ENCODE data around the gene RAET1L. TPM values are rescaled to one million over a fixed set of nuclear protein-coding genes. Genes with fewer than 3 reads are reported as not detected.
"Not testable (repeated sequence)": the region's sequence is repeated elsewhere in the genome, so short reads cannot be mapped to it uniquely, and the experiment has no call there.

The RAET1L gene
- total and polyA plus RNA-seq, 9 of the 15 experiments (the other 6 are each of a cell fraction or from before 2014, with no cell fraction given), result not detected

DNA sequence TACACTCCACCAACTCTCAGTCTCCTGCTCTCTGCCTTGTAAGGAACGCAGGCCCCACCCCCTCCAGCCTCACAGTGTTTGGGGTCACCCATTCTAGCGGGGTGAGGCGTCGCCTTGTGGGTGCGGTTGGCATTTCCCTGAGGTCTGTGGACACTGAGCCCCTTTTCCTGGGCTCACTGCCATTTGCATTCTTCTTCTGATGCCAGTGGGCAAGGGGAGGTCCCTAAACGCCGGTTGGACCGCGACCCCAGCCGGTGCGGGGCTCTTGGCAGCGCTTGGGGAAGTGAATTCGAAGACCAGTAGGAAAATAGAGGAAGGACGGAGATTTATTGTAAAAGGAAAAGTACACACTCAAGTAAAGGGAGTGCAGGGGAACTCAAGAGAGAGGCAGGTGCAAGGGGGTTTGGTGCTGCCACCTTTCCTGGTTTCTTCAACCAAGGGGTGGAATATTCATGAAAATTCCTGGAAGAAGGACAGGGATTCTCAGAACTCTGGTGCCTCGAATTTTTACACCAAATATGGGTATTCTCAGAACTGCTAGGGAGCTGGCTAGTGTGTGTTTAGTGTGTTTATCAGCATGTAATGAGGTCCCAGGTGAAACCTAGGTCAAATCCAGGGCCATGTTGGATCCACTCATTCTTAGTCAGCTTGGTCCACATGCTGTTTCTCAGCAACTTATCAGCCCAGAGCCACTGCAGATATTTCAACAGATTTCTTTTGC lies 9.9 kb downstream of the RAET1L start (continued):
- peak in 1 of 2 experiments; percentile 38; a peak in 1 of 4 replicates for TF ChIP-seq MAZ (CRISPR knock-in tag; conservative IDR thresholded peaks at IDR 0.05 in 1 of 2, IDR thresholded peaks at IDR 0.05 in 1 of 2)

DNA sequence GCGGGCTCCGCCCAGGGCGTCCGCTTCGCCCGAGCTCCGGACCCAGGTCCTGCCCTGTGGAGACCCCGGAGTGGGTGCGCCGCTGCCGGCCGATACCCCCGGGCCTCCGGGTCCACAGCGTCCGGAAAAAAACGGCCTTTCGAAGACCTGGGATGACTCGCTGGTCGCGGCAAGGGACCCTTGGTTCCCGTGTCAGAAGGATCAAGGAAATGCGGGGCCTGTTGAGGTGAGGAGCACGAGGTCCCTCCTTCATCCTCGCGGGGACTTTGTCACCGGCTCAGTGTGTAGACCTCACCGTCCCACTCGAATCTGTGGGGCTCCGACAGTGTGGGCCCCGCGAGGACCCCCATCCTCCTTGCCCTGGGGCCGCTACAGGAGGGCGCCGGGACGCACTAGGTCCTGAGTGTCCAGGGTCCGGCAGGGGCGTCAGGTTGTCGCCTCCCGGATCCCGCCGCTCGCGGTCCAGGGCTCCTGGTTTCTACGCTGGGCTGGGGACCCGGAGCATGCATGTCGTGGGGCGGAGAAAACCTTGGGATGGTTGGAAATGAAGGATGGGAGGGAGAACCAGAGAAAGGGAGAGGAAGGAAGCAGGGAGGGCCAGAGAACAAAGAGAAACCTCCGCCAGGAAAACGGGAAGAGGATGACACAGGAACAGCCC lies 10.6 kb downstream of the RAET1L start:
- BruUV-seq (replicated peaks); H3K9me3 ChIP-seq (replicated peaks; ENCODE audit: control insufficient read depth, insufficient read depth, low read depth, low read length); H4K20me1 ChIP-seq (replicated peaks; ENCODE audit: control insufficient read depth, insufficient read depth, low read length); H3K79me2 ChIP-seq (ENCODE audit: control insufficient read depth, insufficient read depth, low read length); H3K36me3 ChIP-seq (ENCODE audit: control insufficient read depth, insufficient read depth, low read length); in situ Hi-C loops (cut with MboI); POLR2A ChIA-PET; H3K9me1 ChIP-seq (ENCODE audit: control insufficient read depth, insufficient read depth, low read length); DNase-seq (ENCODE audit: extremely low read depth in 1 of 4, low spot score in 3 of 4); FAIRE-seq; H3K27ac ChIP-seq (ENCODE audit: extremely low read depth, low read depth, low read length); H3K4me3 ChIP-seq: not testable (repeated sequence)
- Histone ChIP-seq H3K4me1 (replicated peaks in 1 of 2; ENCODE audit: control insufficient read depth in 2 of 2, insufficient read depth in 2 of 2, low read length in 2 of 2) (peaks cover 18 to 21% of the 10 kb centered on the region in 2 experiments; a peak in 4 of 5 replicates), H3K27me3 (ENCODE audit: control insufficient read depth in 2 of 2, insufficient read depth in 2 of 2, low read length in 2 of 2) (peaks cover 3 to 14% of the 10 kb centered on the region in 2 experiments), H3K4me2 (ENCODE audit: insufficient read depth, low read length) (peak overlapping the region; percentile 63; the same call in 1 of the 2 replicates), H2AFZ (ENCODE audit: low read depth, low read length) (peak overlapping the region; percentile 79), H3K9ac (ENCODE audit: insufficient read depth in 1 of 2, low read depth in 2 of 2, low read length in 2 of 2) (peak overlapping the region in 1 of 2 experiments; percentile 77; a peak in 2 of 4 replicates)
- intact Hi-C loops (cut with micrococcal nuclease), result loop anchor here (5.0 kb wide), 1 partner anchor 172 kb away; no protein-coding TSS in a partner anchor
- WGBS (ENCODE audit: insufficient coverage, low coverage, missing lambda C conversion rate), result 18% methylated on average over 9 of the region's 50 CpGs
- CTCF ChIA-PET (ENCODE audit: low intra/inter-chr PET ratio), result interaction anchor here (4.4 kb wide), 1 partner anchor 79 kb away, joined by 70 read pairs; no protein-coding TSS in a partner anchor
- peak; percentile 9 for ATAC-seq

DNA sequence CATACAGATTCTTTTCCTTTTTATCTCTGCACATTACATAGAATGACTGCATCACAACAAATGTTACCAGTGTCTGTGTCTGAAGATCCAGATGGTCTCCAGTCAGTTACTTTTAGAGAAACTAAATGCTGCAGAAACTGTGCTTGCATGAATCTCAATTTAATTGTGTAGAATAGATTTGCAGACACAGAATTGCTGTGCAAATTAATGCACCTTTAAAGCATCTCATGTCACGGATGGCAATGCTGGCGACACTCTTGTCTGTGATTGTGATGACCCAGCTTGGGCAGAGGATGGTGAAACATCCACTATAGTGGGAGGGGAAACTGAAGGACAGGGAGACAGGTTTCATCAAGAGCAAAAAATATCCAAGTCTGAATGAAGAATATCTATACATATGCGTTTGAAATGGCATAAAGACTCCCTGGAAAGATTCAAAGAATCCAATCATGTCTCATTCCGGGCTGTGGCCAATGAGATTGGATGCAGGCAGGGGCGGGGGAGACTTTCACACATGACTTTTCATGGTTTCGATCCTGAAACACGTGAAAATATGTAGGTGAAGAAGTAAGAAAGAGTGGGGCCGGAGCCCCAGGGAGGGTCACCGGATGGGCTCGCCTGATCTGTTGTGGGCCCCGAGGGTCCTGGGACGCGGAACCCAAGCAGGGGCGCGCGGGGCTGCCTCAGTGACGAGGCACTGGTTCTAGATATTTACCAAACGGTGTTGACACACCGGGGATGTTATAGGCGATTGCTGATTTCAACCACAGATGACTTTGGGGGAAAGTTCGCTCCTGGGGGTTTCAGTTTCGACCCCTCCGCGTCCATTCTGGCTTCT lies 11.3 kb downstream of the RAET1L start:
- H3K9me3 ChIP-seq (replicated peaks; ENCODE audit: control insufficient read depth, insufficient read depth, low read depth, low read length); in situ Hi-C loops (cut with MboI); FAIRE-seq; POLR2A ChIA-PET; H3K9me1 ChIP-seq (ENCODE audit: control insufficient read depth, insufficient read depth, low read length); ATAC-seq; H3K9ac ChIP-seq (ENCODE audit: insufficient read depth in 1 of 2, low read depth in 2 of 2, low read length in 2 of 2); H3K27ac ChIP-seq (ENCODE audit: extremely low read depth, low read depth, low read length); intact Hi-C loops (cut with micrococcal nuclease); H3K27me3 ChIP-seq (ENCODE audit: control insufficient read depth in 2 of 2, insufficient read depth in 2 of 2, low read length in 2 of 2); H3K4me3 ChIP-seq; H4K20me1 ChIP-seq (replicated peaks; ENCODE audit: control insufficient read depth, insufficient read depth, low read length); DNase-seq (ENCODE audit: extremely low read depth in 1 of 4, low spot score in 3 of 4); H2AFZ ChIP-seq (ENCODE audit: low read depth, low read length); BruUV-seq (replicated peaks); H3K36me3 ChIP-seq (ENCODE audit: control insufficient read depth, insufficient read depth, low read length); H3K4me2 ChIP-seq (ENCODE audit: insufficient read depth, low read length); H3K79me2 ChIP-seq (ENCODE audit: control insufficient read depth, insufficient read depth, low read length): not testable (repeated sequence)
- 12% methylated on average over 7 of the region's 24 CpGs for WGBS (ENCODE audit: insufficient coverage, low coverage, missing lambda C conversion rate)
- H3K4me1 ChIP-seq (replicated peaks in 1 of 2; ENCODE audit: control insufficient read depth in 2 of 2, insufficient read depth in 2 of 2, low read length in 2 of 2), result peaks cover 18 to 21% of the 10 kb centered on the region in 2 experiments; a peak in 4 of 5 replicates
- CTCF ChIA-PET (ENCODE audit: low intra/inter-chr PET ratio), result interaction anchor here (1.9 kb wide), 1 partner anchor 80 kb away, joined by 4 read pairs; no protein-coding TSS in a partner anchor

Data from K562 (cell line).